ENCODE data around the gene CHIT1.

DNA sequence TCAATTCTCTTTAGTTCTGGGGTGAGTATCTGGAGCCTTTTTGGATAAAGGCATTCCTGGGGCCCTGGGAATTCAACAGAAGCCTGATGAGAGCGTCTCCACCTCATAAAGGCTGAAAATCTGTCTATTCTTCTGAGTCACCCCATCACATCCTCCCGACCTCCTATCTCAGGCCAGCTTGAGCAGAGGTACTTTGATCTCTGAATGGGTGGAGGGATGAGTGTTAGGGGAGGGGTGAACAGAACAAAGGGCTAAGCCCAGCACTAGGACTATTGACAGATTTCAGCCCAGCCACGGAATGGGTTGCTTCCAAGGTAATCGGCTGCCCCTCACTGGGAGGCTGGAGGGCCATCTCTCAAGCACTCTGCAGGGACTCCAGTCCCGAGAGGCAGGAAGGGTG lies 51.4 kb downstream of the CHIT1 start:
- TF ChIP-seq JUNB (IDR thresholded peaks at IDR 0.05; ENCODE audit: unreplicated experiment), result no peak
- TF ChIP-seq, protein P1, sequence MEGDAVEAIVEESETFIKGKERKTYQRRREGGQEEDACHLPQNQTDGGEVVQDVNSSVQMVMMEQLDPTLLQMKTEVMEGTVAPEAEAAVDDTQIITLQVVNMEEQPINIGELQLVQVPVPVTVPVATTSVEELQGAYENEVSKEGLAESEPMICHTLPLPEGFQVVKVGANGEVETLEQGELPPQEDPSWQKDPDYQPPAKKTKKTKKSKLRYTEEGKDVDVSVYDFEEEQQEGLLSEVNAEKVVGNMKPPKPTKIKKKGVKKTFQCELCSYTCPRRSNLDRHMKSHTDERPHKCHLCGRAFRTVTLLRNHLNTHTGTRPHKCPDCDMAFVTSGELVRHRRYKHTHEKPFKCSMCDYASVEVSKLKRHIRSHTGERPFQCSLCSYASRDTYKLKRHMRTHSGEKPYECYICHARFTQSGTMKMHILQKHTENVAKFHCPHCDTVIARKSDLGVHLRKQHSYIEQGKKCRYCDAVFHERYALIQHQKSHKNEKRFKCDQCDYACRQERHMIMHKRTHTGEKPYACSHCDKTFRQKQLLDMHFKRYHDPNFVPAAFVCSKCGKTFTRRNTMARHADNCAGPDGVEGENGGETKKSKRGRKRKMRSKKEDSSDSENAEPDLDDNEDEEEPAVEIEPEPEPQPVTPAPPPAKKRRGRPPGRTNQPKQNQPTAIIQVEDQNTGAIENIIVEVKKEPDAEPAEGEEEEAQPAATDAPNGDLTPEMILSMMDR (conservative IDR thresholded peaks at IDR 0.05; ENCODE audit: low read depth in 2 of 2), result no peak
